Duodenal mucosa (tissue), 2 donors: ENCODE measurements around the gene KRTAP27-1.

Experiments used
- H3K27ac ChIP-seq: one replicate; pipeline ENCODE4 v1.7.0; 2013; ENCODE audit warnings: low read depth, low read length
- H3K27me3 ChIP-seq, 2 donors: one replicate each; pipeline ENCODE4 v1.7.0; 2013; ENCODE audit warnings: low read length in 2 of 2, control low read depth in 1 of 2; ENCODE audit not compliant: insufficient read depth in 2 of 2, control insufficient read depth in 1 of 2
- H3K36me3 ChIP-seq, 2 donors: one replicate each; pipeline ENCODE4 v1.7.0; 2013; ENCODE audit warnings: low read length in 2 of 2, control low read depth in 1 of 2; ENCODE audit not compliant: insufficient read depth in 2 of 2, control insufficient read depth in 1 of 2
- H3K4me1 ChIP-seq, 2 donors: one replicate each; pipeline ENCODE4 v1.7.0; 2013; ENCODE audit warnings: low read length in 2 of 2, control low read depth in 1 of 2; ENCODE audit not compliant: insufficient read depth in 2 of 2, control insufficient read depth in 1 of 2
- H3K4me3 ChIP-seq, 2 donors: one replicate each; pipeline ENCODE4 v1.7.0; 2013; ENCODE audit warnings: low read length in 2 of 2, low read depth in 1 of 2
- H3K9ac ChIP-seq, 2 donors: one replicate each; pipeline ENCODE4 v1.7.0; 2013; ENCODE audit warnings: low read length in 2 of 2, low read depth in 1 of 2
- H3K9me3 ChIP-seq, 2 donors: one replicate each; pipeline ENCODE4 v1.7.0; 2013; ENCODE audit warnings: low read length in 2 of 2, control low read depth in 1 of 2; ENCODE audit not compliant: control insufficient read depth in 1 of 2

KRTAP27-1 gene

GRCh38 chr21:30337276-30337744 lies at the start of gene KRTAP27-1:
TSS of gene KRTAP27-1 (minus strand) at chr21:30337694. CDS start at chr21:30337668, 26 bp downstream.
- Histone ChIP-seq H3K4me1 (no peaks in the 10 kb centered on the region), H3K36me3 (no peaks in the 10 kb centered on the region), H3K27me3 (no peaks in the 10 kb centered on the region), H3K27ac (no peak within 1 kb of the TSS), H3K9ac (no peak within 1 kb of the TSS), H3K4me3 (no peak within 1 kb of the TSS), H3K9me3 (peaks cover 0 to 5% of the 10 kb centered on the region in 2 donors)

DNA sequence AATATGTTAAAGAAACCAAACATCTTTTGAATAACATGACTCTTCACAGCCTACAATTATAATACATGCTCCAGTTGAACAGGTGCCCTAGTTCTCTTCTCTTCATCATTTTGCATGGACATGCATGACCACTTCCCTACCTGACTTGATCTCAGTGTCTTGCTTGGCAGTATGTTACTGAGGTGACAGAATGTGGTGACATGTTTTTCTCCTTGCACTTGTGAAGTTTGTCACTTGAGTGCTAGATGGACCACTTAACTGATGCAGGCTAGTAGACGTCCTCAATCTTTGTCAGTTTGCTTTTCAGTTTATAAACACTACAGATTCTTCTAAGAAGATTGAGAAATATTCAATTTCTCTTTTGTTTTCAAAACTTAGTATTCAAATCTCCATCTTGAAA lies 44.7 kb upstream of the KRTAP27-1 start:
- Histone ChIP-seq H3K9me3 (peaks cover 0 to 7% of the 10 kb centered on the region in 2 donors), H3K4me3 (no peak overlapping the region), H3K4me1 (no peaks in the 10 kb centered on the region), H3K36me3 (no peaks in the 10 kb centered on the region), H3K9ac (no peak overlapping the region), H3K27ac (no peak overlapping the region), H3K27me3 (no peaks in the 10 kb centered on the region)

DNA sequence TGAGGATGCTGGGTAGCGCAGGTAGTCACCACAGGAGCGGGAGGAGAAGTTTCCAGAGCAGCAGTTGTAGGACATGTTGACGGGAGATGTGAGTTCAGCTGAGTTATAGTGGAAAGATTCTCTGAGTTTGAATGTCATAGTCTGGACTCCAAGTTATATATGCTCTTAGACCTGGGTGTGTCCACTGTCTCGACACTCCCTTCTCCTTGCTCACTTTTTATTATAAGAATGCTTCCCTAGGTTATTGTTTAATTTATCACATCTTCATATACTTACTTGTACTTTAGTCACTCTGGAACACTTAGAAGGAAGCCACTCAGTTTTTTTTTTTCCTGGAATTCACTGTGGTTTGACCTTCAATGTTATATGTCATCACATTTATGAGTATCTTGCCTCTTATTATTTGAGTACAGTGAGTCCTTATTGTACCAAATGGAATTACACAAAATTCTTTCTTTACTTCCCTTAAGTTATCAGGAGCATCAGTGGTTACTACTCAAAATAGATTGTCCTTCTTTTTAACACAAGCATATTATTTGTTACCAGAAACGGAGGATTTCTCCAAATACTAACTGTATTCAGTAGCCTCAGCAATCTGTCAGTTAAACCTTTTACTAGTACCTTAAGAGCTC lies 34.8 kb upstream of the KRTAP27-1 start, which contains the start of gene KRTAP13-2:
Gene KRTAP13-2, minus strand, starts transcription at position 133 of the 632 bp plus-strand sequence. Its CDS starts 58 bp downstream, at position 75.
- no peak within 1 kb of the TSS for H3K9ac ChIP-seq
- no peaks in the 10 kb centered on the region for H3K4me1 ChIP-seq
- no peaks in the 10 kb centered on the region for H3K9me3 ChIP-seq
- no peaks in the 10 kb centered on the region for H3K36me3 ChIP-seq
- no peaks in the 10 kb centered on the region for H3K27me3 ChIP-seq
- no peak within 1 kb of the TSS for H3K27ac ChIP-seq
- no peak within 1 kb of the TSS for H3K4me3 ChIP-seq

GRCh38 chr21:30355906-30356305 lies 18.4 kb upstream of the KRTAP27-1 start:
- Histone ChIP-seq H3K36me3 (no peaks in the 10 kb centered on the region), H3K9me3 (peaks cover 0 to 5% of the 10 kb centered on the region in 2 donors), H3K27ac (no peak overlapping the region)

GRCh38 chr21:30354308-30355005 lies 17.0 kb upstream of the KRTAP27-1 start:
- no peaks in the 10 kb centered on the region for H3K4me1 ChIP-seq
- H3K9me3 ChIP-seq = peaks cover 0 to 5% of the 10 kb centered on the region in 2 donors

More at GRCh38 chr21:30355906-30356305, 18.4 kb upstream of the KRTAP27-1 start:
- Histone ChIP-seq H3K4me3 (no peak overlapping the region), H3K9ac (no peak overlapping the region), H3K4me1 (no peaks in the 10 kb centered on the region), H3K27me3 (no peaks in the 10 kb centered on the region)

GRCh38 chr21:30351534-30351933 lies 14.0 kb upstream of the KRTAP27-1 start:
- no peak overlapping the region for H3K9ac ChIP-seq
- H3K9me3 ChIP-seq = no peaks in the 10 kb centered on the region
- H3K36me3 ChIP-seq = no peaks in the 10 kb centered on the region
- no peak overlapping the region for H3K4me3 ChIP-seq
- no peaks in the 10 kb centered on the region for H3K4me1 ChIP-seq
- no peaks in the 10 kb centered on the region for H3K27me3 ChIP-seq
- H3K27ac ChIP-seq = no peak overlapping the region

More at GRCh38 chr21:30354308-30355005, 17.0 kb upstream of the KRTAP27-1 start:
- no peak overlapping the region for H3K27ac ChIP-seq
- H3K9ac ChIP-seq = no peak overlapping the region
- no peak overlapping the region for H3K4me3 ChIP-seq
- no peaks in the 10 kb centered on the region for H3K27me3 ChIP-seq
- no peaks in the 10 kb centered on the region for H3K36me3 ChIP-seq

GRCh38 chr21:30349572-30349971 lies 12.1 kb upstream of the KRTAP27-1 start:
- Histone ChIP-seq H3K9ac (no peak overlapping the region), H3K4me3 (no peak overlapping the region), H3K27ac (no peak overlapping the region), H3K4me1 (no peaks in the 10 kb centered on the region), H3K9me3 (no peaks in the 10 kb centered on the region), H3K36me3 (no peaks in the 10 kb centered on the region), H3K27me3 (no peaks in the 10 kb centered on the region)

GRCh38 chr21:30348506-30348905 lies 11.0 kb upstream of the KRTAP27-1 start, which contains the start of gene KRTAP23-1:
TSS of gene KRTAP23-1 (minus strand) at chr21:30348606. CDS start at chr21:30348606, 0 bp downstream.
- no peak within 1 kb of the TSS for H3K4me3 ChIP-seq
- no peaks in the 10 kb centered on the region for H3K36me3 ChIP-seq
- H3K9me3 ChIP-seq = no peaks in the 10 kb centered on the region
- H3K9ac ChIP-seq = no peak within 1 kb of the TSS
- H3K27me3 ChIP-seq = no peaks in the 10 kb centered on the region
- no peak within 1 kb of the TSS for H3K27ac ChIP-seq
- no peaks in the 10 kb centered on the region for H3K4me1 ChIP-seq

DNA sequence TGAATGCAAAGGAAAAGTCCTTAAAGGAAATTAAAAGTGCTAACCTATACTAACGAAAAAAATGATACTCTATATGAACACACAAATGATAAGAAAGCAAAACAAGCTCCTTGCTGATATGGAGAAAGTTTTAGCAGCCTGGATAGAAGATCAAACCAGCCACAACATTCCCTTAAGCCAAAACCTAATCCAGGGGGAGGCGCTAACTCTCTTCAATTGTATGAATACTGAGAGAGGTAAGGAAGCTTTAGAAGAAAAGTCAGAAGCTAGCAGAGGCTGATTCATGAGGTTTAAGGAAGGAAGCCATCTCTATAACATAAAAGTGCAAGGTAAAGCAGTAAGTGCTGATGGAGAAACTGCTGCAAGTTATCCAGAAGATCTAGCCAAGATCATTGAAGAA lies 7.5 kb upstream of the KRTAP27-1 start:
- no peaks in the 10 kb centered on the region for H3K27me3 ChIP-seq
- H3K4me1 ChIP-seq = no peaks in the 10 kb centered on the region
- no peak overlapping the region for H3K27ac ChIP-seq
- H3K9ac ChIP-seq = no peak overlapping the region
- no peak overlapping the region for H3K4me3 ChIP-seq
- H3K9me3 ChIP-seq = no peaks in the 10 kb centered on the region
- no peaks in the 10 kb centered on the region for H3K36me3 ChIP-seq
